H1 (cell line): ENCODE results near the gene FOXK1. TPM values are rescaled to one million over a fixed set of nuclear protein-coding genes. Genes with fewer than 3 reads are reported as not detected.

Experiments
- BCL11A ChIP-seq, 2 experiments: IDR thresholded peaks; one replicate each; pipeline ENCODE4 v1.6.1; 2011; ENCODE audit warnings: low read depth in 2 of 2, low read length in 2 of 2, mild to moderate bottlenecking in 2 of 2
- KDM5A ChIP-seq: fragments of 200-600 bp; IDR thresholded peaks from 2 replicates; pipeline ENCODE4 v1.7.1; 2012; ENCODE audit warnings: mild to moderate bottlenecking, low read length, inconsistent platforms, mixed read lengths
- RBBP5 ChIP-seq: IDR thresholded peaks from 2 replicates; pipeline ENCODE4 v1.7.1; 2012; ENCODE audit warnings: low read depth, mild to moderate bottlenecking, inconsistent platforms, low read length, moderate library complexity, borderline replicate concordance
- SAP30 ChIP-seq: fragments of 300-600 bp; sonication (generic); IDR thresholded peaks from 2 replicates; pipeline ENCODE4 v1.7.1; 2012; ENCODE audit warnings: low read length, moderate library complexity, mild to moderate bottlenecking, inconsistent platforms; ENCODE audit not compliant: insufficient read depth, insufficient replicate concordance
- SUZ12 ChIP-seq: fragments of 200-600 bp; sonication (generic); IDR thresholded peaks from 2 replicates; pipeline ENCODE4 v1.6.1; 2012; ENCODE audit warnings: mild to moderate bottlenecking, inconsistent platforms, low read length, moderate library complexity, mixed read lengths
- TAF1 ChIP-seq: IDR thresholded peaks from 2 replicates; pipeline ENCODE4 v1.6.1; 2011; ENCODE audit warnings: mild to moderate bottlenecking, low read depth, low read length
- TCF12 ChIP-seq: IDR thresholded peaks from 2 replicates; pipeline ENCODE4 v1.6.1; 2011; ENCODE audit warnings: low read depth, mild to moderate bottlenecking, low read length
- polyA plus RNA-seq, 7 experiments: library from polyadenylated mRNA; depleted of rRNA in 3 of 7; stranded (reverse) in 5 of 7; unstranded in 2 of 7; fragments of >200 nt in 5 of 7; fragments of 200-250 nt in 2 of 7; gene quantifications; 1 replicate in 5 of 7; 2 replicates in 1 of 7; 4 replicates in 1 of 7; pipeline versions ENCODE4 v1.2.1 to v1.2.3, GENCODE V29; 2011 to 2013; ENCODE audit warnings: missing spikeins in 2 of 7, mixed read lengths in 2 of 7
- total RNA-seq: library from RNA; stranded (reverse); fragmentation: NEBNext Ultra II Directional; extraction: Animal tissue kit (Norgen Biotek cat#: 25700); gene quantifications from 2 replicates; pipeline ENCODE4 v1.2.1, GENCODE V29; 2021
- TF ChIP-seq, protein P1 (sequence below), 3 experiments: IDR thresholded peaks; 1 replicate in 2 of 3; 2 replicates in 1 of 3; pipeline versions ENCODE4 v1.5.1 to v1.6.1; 2011; ENCODE audit warnings: low read length in 3 of 3, mild to moderate bottlenecking in 3 of 3, inconsistent platforms in 2 of 3, low read depth in 1 of 3, moderate library complexity in 1 of 3; ENCODE audit not compliant: insufficient read depth in 1 of 3; ENCODE audit errors: control extremely low read depth in 1 of 3

FOXK1 gene
- total and polyA plus RNA-seq, 2 of the 8 experiments (the other 6 are each of a cell fraction or from before 2014, with no cell fraction given): 2.0 to 8.5 TPM

DNA sequence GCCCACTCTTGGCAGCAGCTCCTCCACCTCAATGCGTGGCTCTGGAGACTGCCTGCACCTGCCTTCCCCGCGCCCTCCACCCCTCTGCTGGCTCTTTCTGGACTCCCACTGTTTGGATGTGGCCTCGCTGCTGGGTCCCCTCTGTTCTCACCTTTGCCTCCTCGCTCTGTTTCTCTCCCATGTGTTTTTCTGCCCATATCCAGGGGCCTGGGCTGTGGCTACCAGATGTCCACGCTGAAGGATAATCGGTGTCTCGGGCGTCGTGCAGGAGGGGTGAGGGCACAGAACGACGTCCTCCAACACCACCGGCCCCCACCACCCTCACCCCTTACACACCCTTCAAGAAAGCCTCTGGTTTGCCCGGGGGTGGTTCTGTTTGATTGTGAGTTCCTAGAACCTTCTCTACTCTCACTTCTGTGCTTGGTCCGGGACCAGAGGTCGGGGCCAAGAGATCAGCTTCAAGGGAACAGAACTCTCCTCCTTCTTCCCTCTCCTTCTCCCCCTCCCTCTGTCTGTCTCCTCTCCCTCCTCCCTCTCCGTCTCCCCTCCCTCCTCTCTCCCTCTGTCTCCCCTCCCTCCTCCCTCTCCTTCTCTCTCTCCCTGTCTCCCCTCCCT lies 125.0 kb downstream of the FOXK1 start (continued):
- TF ChIP-seq SUZ12: no peak
- no peak for TF ChIP-seq RBBP5
- no peak for TF ChIP-seq SAP30
- TF ChIP-seq TCF12: no peak
- TF ChIP-seq BCL11A (IDR thresholded peaks at IDR 0.05; ENCODE audit: low read depth in 2 of 2, low read length in 2 of 2): no peak
- TF ChIP-seq, protein P1, sequence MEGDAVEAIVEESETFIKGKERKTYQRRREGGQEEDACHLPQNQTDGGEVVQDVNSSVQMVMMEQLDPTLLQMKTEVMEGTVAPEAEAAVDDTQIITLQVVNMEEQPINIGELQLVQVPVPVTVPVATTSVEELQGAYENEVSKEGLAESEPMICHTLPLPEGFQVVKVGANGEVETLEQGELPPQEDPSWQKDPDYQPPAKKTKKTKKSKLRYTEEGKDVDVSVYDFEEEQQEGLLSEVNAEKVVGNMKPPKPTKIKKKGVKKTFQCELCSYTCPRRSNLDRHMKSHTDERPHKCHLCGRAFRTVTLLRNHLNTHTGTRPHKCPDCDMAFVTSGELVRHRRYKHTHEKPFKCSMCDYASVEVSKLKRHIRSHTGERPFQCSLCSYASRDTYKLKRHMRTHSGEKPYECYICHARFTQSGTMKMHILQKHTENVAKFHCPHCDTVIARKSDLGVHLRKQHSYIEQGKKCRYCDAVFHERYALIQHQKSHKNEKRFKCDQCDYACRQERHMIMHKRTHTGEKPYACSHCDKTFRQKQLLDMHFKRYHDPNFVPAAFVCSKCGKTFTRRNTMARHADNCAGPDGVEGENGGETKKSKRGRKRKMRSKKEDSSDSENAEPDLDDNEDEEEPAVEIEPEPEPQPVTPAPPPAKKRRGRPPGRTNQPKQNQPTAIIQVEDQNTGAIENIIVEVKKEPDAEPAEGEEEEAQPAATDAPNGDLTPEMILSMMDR (IDR thresholded peaks at IDR 0.05; ENCODE audit: control extremely low read depth in 1 of 3, insufficient read depth in 1 of 3, low read depth in 1 of 3, low read length in 3 of 3): no peak
- TF ChIP-seq TAF1: no peak
- TF ChIP-seq KDM5A: no peak
- TF ChIP-seq, all 59 proteins: peak for 0
